ENCODE results near the gene SPOP. TPM values are rescaled to one million over a fixed set of nuclear protein-coding genes. Genes with fewer than 3 reads are reported as not detected.

SPOP gene
- total RNA-seq, 1 experiment from 2014 or later = 52.3 TPM

GRCh38 chr17:49581648-49581998 lies 96.3 kb downstream of the SPOP start:
- no peaks in the 10 kb centered on the region for H3K9me3 Mint-ChIP-seq (ENCODE audit: unreplicated experiment)

GRCh38 chr17:49580981-49581647 lies 96.8 kb downstream of the SPOP start:
- Mint-ChIP-seq H3K4me3 (ENCODE audit: unreplicated experiment) (no peak overlapping the region), H3K27me3 (ENCODE audit: insufficient read depth, unreplicated experiment) (no peaks in the 10 kb centered on the region), H3K27ac (ENCODE audit: low read depth, unreplicated experiment) (no peak overlapping the region), H3K36me3 (ENCODE audit: insufficient read depth, unreplicated experiment) (peaks cover 5% of the 10 kb centered on the region), H3K9me3 (ENCODE audit: unreplicated experiment) (no peaks in the 10 kb centered on the region), H3K4me1 (ENCODE audit: insufficient read depth, unreplicated experiment) (peaks cover 10% of the 10 kb centered on the region)
- POLR2A ChIA-PET = interaction anchor here (0.6 kb wide), 1 partner anchor 112 kb away, joined by 3 read pairs; no protein-coding TSS in a partner anchor
- CTCF ChIA-PET = interaction anchor here (0.8 kb wide), 1 partner anchor 15 kb away, joined by 3 read pairs; no protein-coding TSS in a partner anchor
- no TSS peak for BruUV-seq (replicated peaks)
- no peak for TF ChIP-seq CTCF (IDR thresholded peaks at IDR 0.05; ENCODE audit: unreplicated experiment)
- DNase-seq (ENCODE audit: unreplicated experiment) = no peak
- intact Hi-C loops (cut with micrococcal nuclease) = no loop called here

More at GRCh38 chr17:49581648-49581998, 96.3 kb downstream of the SPOP start:
- no TSS peak for BruUV-seq (replicated peaks)
- Mint-ChIP-seq H3K27ac (ENCODE audit: low read depth, unreplicated experiment) (no peak overlapping the region), H3K27me3 (ENCODE audit: insufficient read depth, unreplicated experiment) (no peaks in the 10 kb centered on the region), H3K36me3 (ENCODE audit: insufficient read depth, unreplicated experiment) (peaks cover 5% of the 10 kb centered on the region), H3K4me3 (ENCODE audit: unreplicated experiment) (no peak overlapping the region), H3K4me1 (ENCODE audit: insufficient read depth, unreplicated experiment) (peaks cover 10% of the 10 kb centered on the region)
- CTCF ChIA-PET = no interaction called here
- POLR2A ChIA-PET = interaction anchor here (0.6 kb wide), 1 partner anchor 112 kb away, joined by 3 read pairs; no protein-coding TSS in a partner anchor
- no peak for DNase-seq (ENCODE audit: unreplicated experiment)
- no peak for TF ChIP-seq CTCF (IDR thresholded peaks at IDR 0.05; ENCODE audit: unreplicated experiment)
- intact Hi-C loops (cut with micrococcal nuclease) = no loop called here

GRCh38 chr17:49580055-49580721 lies 97.7 kb downstream of the SPOP start:
- DNase-seq (ENCODE audit: unreplicated experiment) = no peak
- CTCF ChIA-PET = interaction anchor here (0.8 to 16.7 kb wide), 3 partner anchors 11 to 117 kb away, joined by 3 to 325 read pairs (median 3); no protein-coding TSS in a partner anchor

More at GRCh38 chr17:49580055-49580721, 97.7 kb downstream of the SPOP start:
- Mint-ChIP-seq H3K27ac (ENCODE audit: low read depth, unreplicated experiment) (no peak overlapping the region), H3K4me1 (ENCODE audit: insufficient read depth, unreplicated experiment) (peaks cover 10% of the 10 kb centered on the region), H3K9me3 (ENCODE audit: unreplicated experiment) (no peaks in the 10 kb centered on the region), H3K27me3 (ENCODE audit: insufficient read depth, unreplicated experiment) (no peaks in the 10 kb centered on the region), H3K4me3 (ENCODE audit: unreplicated experiment) (no peak overlapping the region), H3K36me3 (ENCODE audit: insufficient read depth, unreplicated experiment) (peaks cover 5% of the 10 kb centered on the region)
- POLR2A ChIA-PET = no interaction called here
- intact Hi-C loops (cut with micrococcal nuclease) = no loop called here
- no peak for TF ChIP-seq CTCF (IDR thresholded peaks at IDR 0.05; ENCODE audit: unreplicated experiment)
- no TSS peak for BruUV-seq (replicated peaks)
